GM19397 (cell line): Measurements from ENCODE around the gene CSMD2.

Source experiments
- ATAC-seq: cut with Tn5 transposase; IDR thresholded peaks from one replicate; pipeline ENCODE4 v1.9.1; 2021; ENCODE audit warnings: mild to moderate bottlenecking, moderate library complexity; ENCODE audit not compliant: unreplicated experiment

CSMD2 gene

DNA sequence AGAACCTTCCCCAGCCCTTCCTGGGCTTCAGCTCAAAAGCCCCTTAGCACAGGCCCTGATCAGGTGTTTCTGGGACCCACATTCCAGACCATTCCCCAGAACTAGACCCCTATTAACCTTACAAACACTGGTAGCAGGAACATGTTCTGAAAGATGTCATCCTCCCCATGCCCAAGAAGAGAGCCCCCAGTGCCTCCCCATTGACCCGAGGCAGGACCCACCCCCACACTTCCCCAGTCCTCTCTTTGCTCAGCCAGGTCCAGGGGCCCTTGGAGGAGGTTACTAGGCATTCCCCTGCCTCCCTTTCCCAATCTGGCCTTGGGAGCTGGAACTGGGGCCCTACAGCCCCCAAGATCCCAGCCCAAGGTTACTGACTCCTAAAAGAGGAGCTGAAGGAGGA, 340.1 kb downstream of the CSMD2 start:
- ATAC-seq = no peak

- no peak for ATAC-seq
Observed at GRCh38 chr1:33824321-33824720, 340.7 kb downstream of the CSMD2 start.

DNA sequence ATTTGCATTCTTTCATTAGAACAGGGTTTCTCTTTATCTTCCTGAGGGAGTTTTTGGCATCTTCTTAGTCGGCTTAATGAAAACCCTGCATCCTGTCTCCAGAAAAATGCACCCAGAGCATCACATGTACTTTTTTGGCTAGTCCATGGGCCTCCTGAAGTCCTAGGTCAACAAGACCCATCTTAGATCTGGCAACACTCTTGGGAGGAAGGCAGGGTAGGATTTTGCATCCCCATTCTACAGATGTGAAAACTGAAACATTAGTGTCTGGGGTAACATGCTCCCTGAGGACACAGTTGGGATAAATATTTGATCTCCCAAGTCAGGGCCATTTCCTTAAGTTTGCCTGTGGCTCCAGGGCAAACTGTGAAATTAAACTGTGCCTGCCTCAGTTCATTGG, 341.2 kb downstream of the CSMD2 start:
- no peak for ATAC-seq

DNA sequence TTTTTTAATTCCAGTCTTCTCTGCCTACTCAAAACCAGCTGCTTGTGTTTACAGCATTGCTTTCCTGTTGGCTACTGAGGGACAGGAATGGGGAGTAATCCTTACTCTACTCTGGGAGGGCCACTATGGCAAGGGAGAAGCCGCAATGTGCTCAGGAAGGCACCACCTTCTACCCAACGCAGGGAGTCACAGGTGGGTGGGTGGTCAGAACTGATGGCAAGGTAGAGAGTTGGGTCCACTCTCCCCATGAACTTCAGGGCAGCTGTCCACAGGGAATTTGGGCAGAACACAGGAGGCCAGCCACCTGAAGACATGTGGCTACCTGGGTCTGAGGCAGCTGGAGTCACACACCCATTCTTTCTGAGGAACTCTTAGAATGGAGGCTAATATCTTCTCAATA, 341.6 kb downstream of the CSMD2 start:
- ATAC-seq = no peak

- ATAC-seq = no peak
Observed at GRCh38 chr1:33822396-33822795, 342.6 kb downstream of the CSMD2 start.

DNA sequence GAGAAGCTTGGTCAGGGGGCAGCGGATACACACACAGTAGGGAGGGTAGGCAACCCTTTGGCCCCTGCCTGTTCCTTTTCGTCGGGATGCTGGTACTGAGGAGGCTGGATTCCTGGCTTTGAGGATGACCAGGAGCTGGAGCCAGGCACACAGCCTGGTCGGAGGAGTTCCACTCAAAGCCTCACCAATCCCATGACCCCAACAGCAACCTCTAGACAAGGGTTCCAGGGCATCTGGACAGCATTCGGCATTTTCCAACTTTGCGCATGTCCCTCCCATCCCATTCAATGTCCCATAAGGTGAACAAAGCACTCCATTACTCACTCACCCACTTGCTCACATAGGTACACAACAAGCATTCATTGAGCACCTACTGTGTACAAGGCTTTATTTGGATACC, 343.7 kb downstream of the CSMD2 start:
- no peak for ATAC-seq

DNA sequence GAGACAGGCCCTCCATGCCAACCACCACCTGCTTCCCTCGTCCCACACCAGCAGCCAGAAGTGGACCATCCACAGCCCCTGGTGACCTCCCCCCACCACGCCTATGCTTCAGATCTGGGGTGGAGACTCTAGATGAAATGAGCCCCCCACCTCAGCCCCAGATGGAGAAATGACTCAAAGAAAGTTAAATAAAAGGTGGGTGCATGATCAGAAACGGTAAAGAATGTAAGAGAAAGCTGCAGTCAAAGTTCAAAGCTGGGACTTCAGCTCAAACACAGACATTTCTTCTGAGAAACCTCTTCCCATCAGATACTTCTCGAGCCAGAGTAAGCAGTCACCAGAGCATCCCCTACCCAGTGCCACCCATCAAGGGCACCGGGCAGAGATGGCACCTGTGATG, 344.2 kb downstream of the CSMD2 start:
- ATAC-seq = no peak

GRCh38 chr1:33819913-33820311, 345.1 kb downstream of the CSMD2 start:
- no peak for ATAC-seq

DNA sequence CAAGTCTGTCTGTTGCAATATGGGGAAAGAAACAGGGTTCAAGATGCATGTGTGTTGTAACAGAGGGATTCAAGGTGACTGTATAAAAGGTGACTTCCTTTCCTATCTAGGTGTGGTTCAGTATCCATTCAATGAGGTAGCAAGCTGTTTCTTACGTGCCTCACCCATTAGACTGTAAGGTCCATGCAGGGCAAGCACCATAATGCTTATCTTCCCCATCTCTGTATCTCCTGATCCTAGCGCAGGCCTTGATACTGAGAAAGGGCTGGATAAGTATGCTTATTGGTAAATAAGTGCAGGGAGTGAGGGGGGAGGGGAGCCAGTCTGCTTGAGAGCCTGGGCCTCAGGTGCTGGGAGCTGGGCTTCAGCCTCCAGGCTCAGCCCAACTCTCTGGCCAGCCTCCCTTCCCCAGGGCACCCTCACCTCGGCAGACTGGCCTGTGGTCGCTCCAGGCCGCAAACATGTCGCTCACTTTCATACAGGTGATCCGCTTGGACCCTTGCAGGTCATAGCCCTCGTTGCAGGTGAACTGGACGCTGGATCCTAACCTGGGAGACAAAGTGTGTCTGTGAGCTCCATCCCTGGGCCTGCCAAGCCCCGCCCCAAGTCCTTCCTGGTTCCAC, 345.6 kb downstream of the CSMD2 start:
- no peak for ATAC-seq

DNA sequence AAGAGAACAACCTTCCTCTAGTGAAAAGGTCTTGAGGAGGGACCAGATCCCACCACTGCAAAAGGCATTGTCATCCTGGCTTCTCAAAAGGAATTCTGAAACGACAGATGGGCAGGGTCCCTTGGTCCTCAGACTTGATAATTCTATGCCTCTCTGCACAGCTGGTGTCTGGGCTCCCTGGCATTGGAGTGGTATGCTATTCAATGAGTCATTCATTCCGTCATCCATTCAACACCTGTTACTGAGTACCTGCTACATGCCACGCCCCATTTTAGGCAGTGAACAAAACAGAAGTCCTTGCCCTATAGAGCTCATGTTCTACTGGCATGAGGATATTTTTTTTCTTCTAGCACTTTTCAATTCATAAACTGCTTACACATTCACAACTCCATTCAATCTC, 347.0 kb downstream of the CSMD2 start:
- ATAC-seq = no peak

- no peak for ATAC-seq
Observed at GRCh38 chr1:33815061-33815460, 350.0 kb downstream of the CSMD2 start.

DNA sequence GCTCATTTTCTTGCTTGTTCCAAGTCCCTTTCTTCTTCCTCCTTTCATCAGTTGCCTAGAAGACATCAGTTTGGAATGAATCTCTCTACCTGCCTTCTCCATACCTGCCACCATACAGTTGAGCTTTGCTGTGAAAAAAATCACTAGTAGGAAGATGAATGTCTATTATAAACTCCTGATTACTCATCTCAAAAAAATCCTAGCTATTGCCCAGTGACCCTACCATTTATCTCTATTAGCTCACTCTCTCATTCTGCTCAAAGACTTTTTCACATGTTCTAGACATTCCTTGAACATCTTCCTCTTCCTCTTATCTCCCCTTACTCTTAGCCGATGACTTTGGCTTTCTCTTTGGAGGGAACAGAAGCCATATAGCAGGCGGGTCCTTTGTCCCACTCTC, 350.9 kb downstream of the CSMD2 start:
- no peak for ATAC-seq

GRCh38 chr1:33810571-33810970, 354.5 kb downstream of the CSMD2 start:
- ATAC-seq = no peak

GRCh38 chr1:33805988-33806387, 359.0 kb downstream of the CSMD2 start:
- ATAC-seq = no peak

- no peak for ATAC-seq
Observed at GRCh38 chr1:33802268-33802667, 362.8 kb downstream of the CSMD2 start.

DNA sequence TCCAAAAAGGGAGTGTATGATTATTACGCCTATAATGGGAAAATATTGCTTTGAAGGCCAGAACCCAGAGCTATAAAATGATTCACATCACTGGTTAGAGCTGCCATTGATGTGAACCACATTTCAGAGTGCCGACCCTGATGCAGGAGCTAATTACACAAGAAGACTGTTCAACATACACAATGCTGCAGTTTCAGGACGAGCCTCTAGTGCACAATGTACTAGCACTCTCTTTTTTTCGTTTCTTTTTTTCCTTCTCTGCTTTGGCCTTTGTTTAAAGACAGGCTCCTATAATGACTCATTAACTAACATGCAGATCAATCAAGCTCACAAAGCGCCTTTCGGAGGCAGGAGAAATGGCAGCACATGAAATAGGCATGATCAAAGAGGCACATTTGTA, 367.2 kb downstream of the CSMD2 start:
- ATAC-seq = no peak

- no peak for ATAC-seq
Observed at GRCh38 chr1:33792651-33793050, 372.4 kb downstream of the CSMD2 start.

GRCh38 chr1:33792216-33792615, 372.8 kb downstream of the CSMD2 start:
- no peak for ATAC-seq

- ATAC-seq = no peak
Observed at GRCh38 chr1:33791251-33791650, 373.8 kb downstream of the CSMD2 start.

DNA sequence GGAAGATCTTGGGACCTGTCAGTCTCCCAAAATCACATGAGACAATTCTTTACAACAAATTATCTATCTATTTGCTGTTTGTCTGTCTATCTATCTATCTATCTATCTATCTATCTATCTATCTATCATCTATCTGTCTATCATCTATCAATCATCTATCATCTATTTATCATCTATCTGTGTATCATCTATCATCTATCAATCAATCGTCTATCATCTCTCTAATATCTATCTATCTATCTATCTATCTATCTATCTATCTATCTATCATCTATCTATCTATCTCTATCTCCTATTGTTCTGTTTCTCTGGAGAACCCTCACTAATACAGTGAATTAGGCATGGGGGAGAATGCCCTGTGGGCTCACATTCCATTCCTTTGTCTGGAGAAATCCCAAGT, 374.5 kb downstream of the CSMD2 start:
- no peak for ATAC-seq

- ATAC-seq = no peak
Observed at GRCh38 chr1:33784876-33785275, 380.2 kb downstream of the CSMD2 start.

DNA sequence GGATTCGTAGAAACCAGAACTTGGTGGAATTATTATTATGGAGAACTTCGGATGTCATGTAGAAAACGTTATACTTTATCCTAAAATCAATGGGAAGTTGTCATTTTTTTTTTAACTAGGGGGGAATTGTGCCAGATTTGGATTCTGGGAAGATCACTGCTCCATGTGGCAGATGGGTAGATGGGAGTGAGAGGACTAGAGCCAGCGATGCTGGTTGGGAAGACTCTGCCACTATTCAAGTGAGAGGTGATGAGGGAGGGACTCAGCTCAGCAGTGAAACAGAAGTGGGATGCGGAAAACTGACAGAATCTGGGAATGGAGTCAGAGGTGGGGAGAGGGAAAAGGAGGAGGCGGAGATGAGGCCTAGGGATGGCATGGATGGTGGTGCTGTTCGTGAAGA, 382.3 kb downstream of the CSMD2 start:
- ATAC-seq = no peak

DNA sequence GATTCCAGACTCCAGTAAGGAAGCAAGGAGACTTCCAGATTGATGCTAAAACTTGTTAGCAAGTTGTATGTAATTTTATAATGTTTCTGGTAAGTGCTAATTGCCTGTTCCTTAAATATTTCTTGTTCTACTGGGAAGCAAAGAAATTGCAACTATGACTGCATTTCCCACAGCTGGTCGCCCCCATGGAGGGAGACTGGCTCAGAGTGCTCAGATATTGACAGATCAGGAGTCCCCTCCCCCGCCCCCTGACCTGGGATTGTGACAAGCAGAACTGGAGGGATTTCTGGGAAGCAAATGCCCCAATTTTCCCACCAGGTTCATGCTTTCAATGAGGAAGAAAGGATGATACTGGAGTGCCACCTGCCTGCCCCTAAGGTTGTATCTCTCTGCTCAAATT, 383.4 kb downstream of the CSMD2 start:
- no peak for ATAC-seq

GRCh38 chr1:33777337-33777736, 387.7 kb downstream of the CSMD2 start:
- no peak for ATAC-seq
